ENCODE data around the gene ADPRHL1.

- TF ChIP-seq POU2F2 (IDR thresholded peaks at IDR 0.05; ENCODE audit: low read depth, low read length) (no peak), POLR2A (IDR thresholded peaks at IDR 0.05; ENCODE audit: low read depth, low read length) (no peak)
These were observed 45.5 kb downstream of the ADPRHL1 start for GRCh38 chr13:113407531-113408393.
